ENCODE data around the gene KCTD8. TPM values are rescaled to one million over a fixed set of nuclear protein-coding genes. Genes with fewer than 3 reads are reported as not detected.

The KCTD8 gene
- total and polyA plus RNA-seq, 2 donors (not counting 3 experiments of a cell fraction or from before 2014, with no cell fraction given) = 0.36 to 0.80 TPM

DNA sequence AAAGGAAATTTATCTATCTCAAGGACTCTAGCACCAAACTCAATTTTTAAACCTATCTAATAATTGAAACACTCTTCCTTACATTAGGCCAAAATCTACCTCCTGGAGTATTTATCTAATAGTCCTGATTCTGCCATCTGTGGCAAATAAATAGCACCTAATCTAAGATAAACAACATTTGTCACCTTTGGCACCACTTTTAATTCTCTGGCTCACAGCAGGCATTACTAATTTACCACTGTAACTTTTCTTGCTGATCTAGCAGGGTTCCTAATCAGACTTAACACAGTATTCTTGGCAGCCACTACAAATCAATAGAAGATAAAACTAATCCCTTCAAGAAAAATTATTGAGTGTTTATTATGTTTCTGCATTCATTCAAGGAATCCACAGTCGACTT, 161.1 kb downstream of the KCTD8 start:
- no peaks in the 10 kb centered on the region for H3K9me1 ChIP-seq (replicated peaks; ENCODE audit: control insufficient read depth, extremely low read depth, insufficient read depth, low read length)
- DNase-seq (ENCODE audit: low read depth, low spot score) = no peak
- intact Hi-C loops (cut with micrococcal nuclease) (no loop called here), dilution Hi-C loops (cut with MboI; ENCODE audit: extremely low pct_ligation_motif_present, low sequenced_read_pairs) (no loop called here)
- no peak overlapping the region for H3K9ac ChIP-seq (replicated peaks; ENCODE audit: extremely low read depth, insufficient read depth, low read length)
- H4K20me1 ChIP-seq (replicated peaks; ENCODE audit: control insufficient read depth, extremely low read depth, insufficient read depth, low read length) = no peaks in the 10 kb centered on the region
- H3K79me2 ChIP-seq (ENCODE audit: control insufficient read depth, insufficient read depth, low read length) = no peaks in the 10 kb centered on the region
- no peaks in the 10 kb centered on the region for H3K27me3 ChIP-seq (ENCODE audit: control insufficient read depth in 2 of 2, insufficient read depth in 2 of 2, low read length in 2 of 2)
- FAIRE-seq = no peak
- H3K4me3 ChIP-seq (replicated peaks in 1 of 3; ENCODE audit: insufficient read depth in 1 of 3, low read depth in 1 of 3, low read length in 3 of 3) = no peak overlapping the region
- CTCF ChIA-PET = no interaction called here
- no TSS peak for BruUV-seq (replicated peaks)
- H2AFZ ChIP-seq (ENCODE audit: low read depth, low read length) = no peak overlapping the region
- POLR2A ChIA-PET = no interaction called here
- no peaks in the 10 kb centered on the region for H3K4me1 ChIP-seq (ENCODE audit: control insufficient read depth, extremely low read depth, insufficient read depth, low read length)
- H3K9me3 ChIP-seq (replicated peaks; ENCODE audit: control insufficient read depth, insufficient read depth, low read length) = no peaks in the 10 kb centered on the region
- H3K36me3 ChIP-seq (ENCODE audit: control insufficient read depth in 2 of 2, extremely low read depth in 1 of 2, insufficient read depth in 2 of 2, low read length in 2 of 2) = no peaks in the 10 kb centered on the region
- no peak overlapping the region for H3K27ac ChIP-seq (ENCODE audit: insufficient read depth, low read depth, low read length)
- no peak for TF ChIP-seq EZH2 (IDR thresholded peaks at IDR 0.05; ENCODE audit: borderline replicate concordance, low read depth, low read length, severe bottlenecking)
- TF ChIP-seq MYC (IDR thresholded peaks at IDR 0.05; ENCODE audit: low read depth, low read length) = no peak
- no peak for TF ChIP-seq FOS (IDR thresholded peaks at IDR 0.05; ENCODE audit: borderline replicate concordance, insufficient read depth, low read length)
- no peak for TF ChIP-seq JUN (IDR thresholded peaks at IDR 0.05; ENCODE audit: borderline replicate concordance, insufficient read depth, insufficient read length, low read depth)
- no peak for TF ChIP-seq GATA2 (IDR thresholded peaks at IDR 0.05; ENCODE audit: insufficient read depth, insufficient read length, low read depth, low read length)
- TF ChIP-seq POLR2AphosphoS5 (IDR thresholded peaks at IDR 0.05; ENCODE audit: insufficient read depth, low read depth, low read length) = no peak
- no peak for TF ChIP-seq POLR2A (IDR thresholded peaks at IDR 0.05; ENCODE audit: low read depth, low read length)
- H3K4me2 ChIP-seq (ENCODE audit: insufficient read depth, low read length) = no peak overlapping the region

DNA sequence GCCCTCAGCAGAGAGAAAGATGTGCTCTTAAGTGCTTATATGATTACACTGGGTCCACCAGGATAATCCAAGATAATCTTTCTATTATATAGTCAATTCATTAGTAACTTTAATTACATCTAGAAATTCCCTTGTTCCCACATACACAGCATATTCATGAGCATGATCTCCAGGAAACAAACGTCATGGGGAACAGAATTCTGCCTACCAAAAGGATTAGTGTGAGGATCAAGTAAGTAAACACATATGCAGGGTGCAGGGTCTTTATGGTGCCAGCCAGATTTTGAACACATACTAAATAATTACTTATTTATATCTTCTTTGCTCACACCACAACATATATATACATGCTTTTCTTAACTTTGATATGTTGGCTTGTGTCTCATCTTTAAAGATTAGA, 169.1 kb downstream of the KCTD8 start:
- Histone ChIP-seq H3K9me3 (replicated peaks; ENCODE audit: control insufficient read depth, insufficient read depth, low read length) (no peaks in the 10 kb centered on the region), H3K4me3 (replicated peaks in 1 of 3; ENCODE audit: insufficient read depth in 1 of 3, low read depth in 1 of 3, low read length in 3 of 3) (no peak overlapping the region), H3K27ac (ENCODE audit: insufficient read depth, low read depth, low read length) (no peak overlapping the region), H3K9ac (replicated peaks; ENCODE audit: extremely low read depth, insufficient read depth, low read length) (no peak overlapping the region), H4K20me1 (replicated peaks; ENCODE audit: control insufficient read depth, extremely low read depth, insufficient read depth, low read length) (no peaks in the 10 kb centered on the region), H3K36me3 (ENCODE audit: control insufficient read depth in 2 of 2, extremely low read depth in 1 of 2, insufficient read depth in 2 of 2, low read length in 2 of 2) (no peaks in the 10 kb centered on the region), H3K9me1 (replicated peaks; ENCODE audit: control insufficient read depth, extremely low read depth, insufficient read depth, low read length) (no peaks in the 10 kb centered on the region), H3K27me3 (ENCODE audit: control insufficient read depth in 2 of 2, insufficient read depth in 2 of 2, low read length in 2 of 2) (no peaks in the 10 kb centered on the region), H3K79me2 (ENCODE audit: control insufficient read depth, insufficient read depth, low read length) (no peaks in the 10 kb centered on the region), H3K4me2 (ENCODE audit: insufficient read depth, low read length) (no peak overlapping the region), H2AFZ (ENCODE audit: low read depth, low read length) (no peak overlapping the region), H3K4me1 (ENCODE audit: control insufficient read depth, extremely low read depth, insufficient read depth, low read length) (no peaks in the 10 kb centered on the region)
- BruUV-seq (replicated peaks) = no TSS peak
- intact Hi-C loops (cut with micrococcal nuclease) = no loop called here
- CTCF ChIA-PET = no interaction called here
- POLR2A ChIA-PET = no interaction called here
- FAIRE-seq (no peak), DNase-seq (ENCODE audit: low read depth, low spot score) (no peak)
- dilution Hi-C loops (cut with MboI; ENCODE audit: extremely low pct_ligation_motif_present, low sequenced_read_pairs) = no loop called here
- no peak for TF ChIP-seq MYC (IDR thresholded peaks at IDR 0.05; ENCODE audit: low read depth, low read length)
- TF ChIP-seq, protein P1, sequence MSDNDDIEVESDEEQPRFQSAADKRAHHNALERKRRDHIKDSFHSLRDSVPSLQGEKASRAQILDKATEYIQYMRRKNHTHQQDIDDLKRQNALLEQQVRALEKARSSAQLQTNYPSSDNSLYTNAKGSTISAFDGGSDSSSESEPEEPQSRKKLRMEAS (IDR thresholded peaks at IDR 0.05; ENCODE audit: insufficient read depth, insufficient read length) = no peak
- TF ChIP-seq, protein P2, sequence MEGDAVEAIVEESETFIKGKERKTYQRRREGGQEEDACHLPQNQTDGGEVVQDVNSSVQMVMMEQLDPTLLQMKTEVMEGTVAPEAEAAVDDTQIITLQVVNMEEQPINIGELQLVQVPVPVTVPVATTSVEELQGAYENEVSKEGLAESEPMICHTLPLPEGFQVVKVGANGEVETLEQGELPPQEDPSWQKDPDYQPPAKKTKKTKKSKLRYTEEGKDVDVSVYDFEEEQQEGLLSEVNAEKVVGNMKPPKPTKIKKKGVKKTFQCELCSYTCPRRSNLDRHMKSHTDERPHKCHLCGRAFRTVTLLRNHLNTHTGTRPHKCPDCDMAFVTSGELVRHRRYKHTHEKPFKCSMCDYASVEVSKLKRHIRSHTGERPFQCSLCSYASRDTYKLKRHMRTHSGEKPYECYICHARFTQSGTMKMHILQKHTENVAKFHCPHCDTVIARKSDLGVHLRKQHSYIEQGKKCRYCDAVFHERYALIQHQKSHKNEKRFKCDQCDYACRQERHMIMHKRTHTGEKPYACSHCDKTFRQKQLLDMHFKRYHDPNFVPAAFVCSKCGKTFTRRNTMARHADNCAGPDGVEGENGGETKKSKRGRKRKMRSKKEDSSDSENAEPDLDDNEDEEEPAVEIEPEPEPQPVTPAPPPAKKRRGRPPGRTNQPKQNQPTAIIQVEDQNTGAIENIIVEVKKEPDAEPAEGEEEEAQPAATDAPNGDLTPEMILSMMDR (IDR thresholded peaks at IDR 0.05; ENCODE audit: extremely low read depth in 1 of 2, insufficient read depth in 1 of 2, low read depth in 1 of 2, low read length in 2 of 2) = no peak
- TF ChIP-seq POLR2AphosphoS5 (IDR thresholded peaks at IDR 0.05; ENCODE audit: insufficient read depth, low read depth, low read length) = no peak
- TF ChIP-seq POLR2A (IDR thresholded peaks at IDR 0.05; ENCODE audit: low read depth, low read length) = no peak
- no peak for TF ChIP-seq JUN (IDR thresholded peaks at IDR 0.05; ENCODE audit: borderline replicate concordance, insufficient read depth, insufficient read length, low read depth)
- TF ChIP-seq FOS (IDR thresholded peaks at IDR 0.05; ENCODE audit: borderline replicate concordance, insufficient read depth, low read length) = no peak
- TF ChIP-seq GATA2 (IDR thresholded peaks at IDR 0.05; ENCODE audit: insufficient read depth, insufficient read length, low read depth, low read length) = no peak
